ENCODE measurements around the gene CTSA.

Gene CTSA

DNA sequence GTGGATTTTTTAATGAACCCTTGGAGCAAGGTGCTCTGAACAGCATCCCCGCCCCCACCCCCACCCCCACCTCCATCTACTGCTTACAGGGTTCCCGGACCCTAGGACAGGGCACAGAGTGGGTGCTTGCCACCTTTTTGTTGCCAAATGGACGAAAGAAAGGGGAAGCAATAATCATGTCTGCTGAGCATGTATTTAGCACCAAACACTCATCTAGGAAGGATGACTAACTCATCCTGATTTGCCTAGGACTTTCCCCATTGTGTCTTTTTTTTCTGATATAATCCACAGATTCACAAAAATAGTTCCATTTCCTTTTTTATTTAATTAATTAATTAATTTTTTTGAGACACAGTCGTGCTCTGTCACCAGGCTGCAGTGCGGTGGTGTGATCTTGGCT lies 22.0 kb downstream of the CTSA start:
- no peak overlapping the region for H3K27ac Mint-ChIP-seq
- H3K4me3 Mint-ChIP-seq = peak overlapping the region; percentile 40
- peaks cover 38% of the 10 kb centered on the region for H3K4me1 Mint-ChIP-seq
- no peak for TF ChIP-seq CTCF (IDR thresholded peaks at IDR 0.05)
- no peaks in the 10 kb centered on the region for H3K9me3 Mint-ChIP-seq
- H3K36me3 Mint-ChIP-seq (ENCODE audit: low read depth) = peaks cover 9% of the 10 kb centered on the region
- H3K27me3 Mint-ChIP-seq (ENCODE audit: low read depth, poor library complexity) = peaks cover 11% of the 10 kb centered on the region
- DNase-seq = no peak

- TF ChIP-seq CTCF (IDR thresholded peaks at IDR 0.05) = no peak
- no peaks in the 10 kb centered on the region for H3K36me3 Mint-ChIP-seq (ENCODE audit: low read depth)
- H3K27ac Mint-ChIP-seq = no peak overlapping the region
- H3K4me3 Mint-ChIP-seq = no peak overlapping the region
- no peaks in the 10 kb centered on the region for H3K9me3 Mint-ChIP-seq
- peaks cover 16% of the 10 kb centered on the region for H3K27me3 Mint-ChIP-seq (ENCODE audit: low read depth, poor library complexity)
- no peak for DNase-seq
- H3K4me1 Mint-ChIP-seq = peaks cover 49% of the 10 kb centered on the region
Observed at GRCh38 chr20:45917790-45918141, 26.6 kb downstream of the CTSA start.

DNA sequence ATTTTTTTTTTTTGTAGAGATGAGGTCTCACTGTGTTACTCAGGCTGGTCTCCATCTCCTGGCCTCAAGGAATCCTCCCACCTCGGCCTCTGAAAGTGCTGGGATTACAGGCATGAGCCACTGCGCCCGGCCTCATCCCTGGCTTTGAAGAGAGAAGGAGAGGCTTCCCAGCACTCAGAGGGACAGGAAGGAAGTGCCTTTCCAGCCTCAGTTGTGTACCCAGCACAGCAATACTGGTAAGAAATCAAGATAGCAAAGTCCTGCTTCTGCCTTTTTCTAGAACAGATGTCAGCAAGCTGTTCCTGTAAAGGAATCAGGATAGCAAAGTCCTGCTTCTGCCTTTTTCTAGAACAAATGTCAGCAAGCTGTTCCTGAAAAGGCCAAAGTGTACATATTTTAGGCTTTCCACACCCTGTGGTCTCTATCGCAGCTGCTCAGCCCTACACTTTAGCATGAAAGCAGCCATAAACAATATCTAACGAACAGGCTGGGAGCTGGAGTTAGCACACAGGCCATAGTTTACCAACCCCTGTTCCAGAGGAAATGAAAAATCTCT lies 27.1 kb downstream of the CTSA start:
- no peak for DNase-seq
- Mint-ChIP-seq H3K27ac (no peak overlapping the region), H3K36me3 (ENCODE audit: low read depth) (no peaks in the 10 kb centered on the region), H3K4me3 (no peak overlapping the region), H3K9me3 (no peaks in the 10 kb centered on the region), H3K27me3 (ENCODE audit: low read depth, poor library complexity) (peaks cover 16% of the 10 kb centered on the region), H3K4me1 (peaks cover 54% of the 10 kb centered on the region)
- no peak for TF ChIP-seq CTCF (IDR thresholded peaks at IDR 0.05)

DNA sequence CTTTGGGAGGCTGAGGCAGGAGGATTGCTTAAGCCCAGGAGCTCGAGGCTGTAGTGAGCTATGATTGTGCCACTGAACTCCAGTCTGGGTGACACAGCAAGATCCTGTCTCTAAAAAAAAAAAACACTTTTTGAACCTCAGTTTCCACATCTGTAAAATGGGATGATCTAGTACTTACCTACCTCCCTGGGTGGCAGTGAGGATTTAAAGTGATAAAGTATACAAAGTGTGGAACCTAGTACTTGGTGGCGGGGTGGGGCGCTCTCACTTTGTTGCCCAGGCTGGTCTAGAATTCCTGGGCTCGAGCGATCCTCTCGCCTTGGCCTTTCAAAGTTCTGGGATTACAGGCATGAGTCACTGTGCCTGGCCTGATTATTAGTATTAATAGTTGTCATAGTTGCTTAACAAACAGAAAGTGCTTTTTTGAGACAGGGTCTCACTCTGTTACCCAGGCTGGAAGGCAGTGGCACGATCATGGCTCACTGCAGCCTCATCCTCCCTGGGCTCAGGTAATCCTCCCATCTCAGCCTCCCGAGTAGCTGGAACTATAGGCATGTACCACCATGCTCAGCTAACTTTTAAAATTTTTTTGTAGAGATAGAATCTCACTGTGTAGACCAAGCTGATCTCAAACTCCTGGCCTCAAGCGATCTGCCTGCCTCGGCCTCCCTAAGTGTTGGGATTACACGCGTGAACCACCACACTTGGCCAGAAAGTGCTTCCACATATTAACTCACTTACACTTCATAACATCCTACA lies 27.8 kb downstream of the CTSA start:
- TF ChIP-seq CTCF (IDR thresholded peaks at IDR 0.05) = no peak
- Mint-ChIP-seq H3K27ac (no peak overlapping the region), H3K4me1 (peaks cover 54% of the 10 kb centered on the region), H3K27me3 (ENCODE audit: low read depth, poor library complexity) (peaks cover 13% of the 10 kb centered on the region), H3K4me3 (no peak overlapping the region), H3K9me3 (no peaks in the 10 kb centered on the region), H3K36me3 (ENCODE audit: low read depth) (no peaks in the 10 kb centered on the region)
- DNase-seq = no peak

DNA sequence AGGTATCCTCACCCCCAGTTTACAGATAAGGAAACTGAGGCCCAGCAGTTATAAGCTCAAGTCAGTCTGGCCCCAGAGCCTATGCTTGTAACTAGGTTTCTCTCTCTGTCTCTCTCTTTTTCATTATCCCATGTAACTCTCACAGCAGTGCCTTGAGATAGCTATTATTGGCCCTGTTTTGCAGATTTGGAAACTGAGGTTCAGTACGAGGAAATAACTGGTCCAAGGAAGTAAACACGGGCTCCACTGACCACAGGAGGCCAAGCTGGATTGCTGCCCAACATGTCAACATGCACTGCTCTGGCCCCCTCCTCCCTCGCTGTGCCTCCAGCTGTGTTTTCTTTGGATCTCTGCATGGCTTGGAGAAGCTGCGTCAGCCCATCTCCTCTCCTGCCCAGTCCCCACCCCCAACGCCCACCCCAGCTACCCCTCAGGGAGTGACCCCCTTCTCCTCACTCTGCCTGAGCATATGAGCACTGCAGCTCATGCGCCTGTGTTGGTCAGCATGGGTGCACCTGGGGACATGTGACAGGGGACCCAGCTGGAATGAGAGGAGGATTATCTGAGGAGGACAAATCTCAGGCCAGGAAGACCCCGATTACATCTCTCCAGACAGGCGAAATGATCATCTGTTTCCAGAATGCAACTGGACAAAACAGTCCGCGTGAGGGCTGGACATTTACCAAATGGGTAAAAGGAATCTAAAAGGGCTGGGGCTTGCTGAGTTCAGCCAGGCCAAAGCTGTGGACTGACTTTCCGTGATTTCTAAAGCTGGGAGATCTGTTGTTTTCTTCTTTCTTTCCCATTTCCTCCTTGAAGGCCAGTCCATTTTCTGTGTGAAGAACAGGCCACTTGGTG lies 28.6 kb downstream of the CTSA start:
- peaks cover 9% of the 10 kb centered on the region for H3K27me3 Mint-ChIP-seq (ENCODE audit: low read depth, poor library complexity)
- H3K36me3 Mint-ChIP-seq (ENCODE audit: low read depth) = no peaks in the 10 kb centered on the region
- DNase-seq = no peak
- peaks cover 52% of the 10 kb centered on the region for H3K4me1 Mint-ChIP-seq
- no peak for TF ChIP-seq CTCF (IDR thresholded peaks at IDR 0.05)
- H3K27ac Mint-ChIP-seq = no peak overlapping the region
- H3K9me3 Mint-ChIP-seq = no peaks in the 10 kb centered on the region
- no peak overlapping the region for H3K4me3 Mint-ChIP-seq
